ENCODE data around the gene ENDOD1. TPM values are rescaled to one million over a fixed set of nuclear protein-coding genes. Genes with fewer than 3 reads are reported as not detected.

ENDOD1 gene
- total RNA-seq, 1 donor from 2014 or later: 47.9 TPM

DNA sequence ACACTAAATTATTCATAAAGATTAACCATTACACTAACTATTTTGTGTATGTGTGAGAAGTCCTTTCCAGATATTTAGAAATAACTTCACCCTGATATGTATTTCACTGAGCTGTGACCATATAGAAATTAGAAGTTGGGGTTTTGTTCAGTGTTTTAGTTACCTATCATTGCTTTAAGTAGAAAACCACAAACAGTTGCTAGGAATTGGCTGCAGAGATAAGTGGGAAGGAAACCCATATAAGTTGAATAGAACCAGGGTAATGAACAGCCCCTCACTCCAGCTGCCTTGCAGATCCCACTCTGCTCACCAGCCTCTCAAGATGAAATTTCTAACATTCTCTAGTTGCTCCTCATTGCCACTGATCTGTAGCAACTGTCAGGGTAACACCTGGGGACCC lies 12.7 kb upstream of the ENDOD1 start:
- H3K4me3 ChIP-seq: no peak overlapping the region
- H3K27ac ChIP-seq: no peak overlapping the region
- TF ChIP-seq CTCF (IDR thresholded peaks at IDR 0.05) (no peak), POLR2AphosphoS5 (IDR thresholded peaks at IDR 0.05; ENCODE audit: insufficient read depth in 1 of 2, low read depth in 1 of 2) (no peak), POLR2A (IDR thresholded peaks at IDR 0.05) (no peak)
- no peaks in the 10 kb centered on the region for H3K36me3 ChIP-seq
- intact Hi-C loops (cut with DNase I): loop anchor here (10.0 kb wide), 1 partner anchor 688 kb away; no protein-coding TSS in a partner anchor
- H3K4me1 ChIP-seq: peaks cover 34% of the 10 kb centered on the region
- no peaks in the 10 kb centered on the region for H3K9me3 ChIP-seq
- H3K27me3 ChIP-seq: no peaks in the 10 kb centered on the region
- no peak for DNase-seq (ENCODE audit: extremely low spot score in 2 of 2)

GRCh38 chr11:95078526-95078925 lies 11.1 kb upstream of the ENDOD1 start:
- TF ChIP-seq CTCF (IDR thresholded peaks at IDR 0.05) (no peak), POLR2AphosphoS5 (IDR thresholded peaks at IDR 0.05; ENCODE audit: insufficient read depth in 1 of 2, low read depth in 1 of 2) (no peak)

DNA sequence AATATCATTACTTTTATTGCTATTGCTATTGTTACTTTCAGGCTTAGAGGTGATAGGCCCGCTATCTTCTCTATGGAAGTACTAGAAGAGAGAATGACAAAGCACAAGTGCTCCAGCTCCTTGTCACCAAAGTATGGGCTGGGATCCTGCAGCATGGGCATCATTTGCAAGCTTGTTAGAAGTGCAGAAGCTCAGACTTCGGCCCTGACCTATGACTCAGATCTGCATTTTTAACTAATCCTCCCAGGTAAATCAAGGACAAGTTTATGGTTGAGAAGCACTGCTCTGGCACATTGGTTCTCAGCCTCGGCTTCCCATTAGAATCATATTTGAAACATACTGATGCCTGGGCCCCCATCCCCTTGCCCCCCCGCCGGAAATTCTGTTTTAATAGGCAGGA lies 8.6 kb upstream of the ENDOD1 start:
- H3K4me1 ChIP-seq: peaks cover 7% of the 10 kb centered on the region
- no peak for DNase-seq (ENCODE audit: extremely low spot score in 2 of 2)
- no peaks in the 10 kb centered on the region for H3K36me3 ChIP-seq
- no peak overlapping the region for H3K4me3 ChIP-seq
- H3K9me3 ChIP-seq: no peaks in the 10 kb centered on the region
- no peaks in the 10 kb centered on the region for H3K27me3 ChIP-seq
- no peak for TF ChIP-seq POLR2A (IDR thresholded peaks at IDR 0.05)
- no peak overlapping the region for H3K27ac ChIP-seq
- intact Hi-C loops (cut with DNase I): no loop called here

More at GRCh38 chr11:95078526-95078925, 11.1 kb upstream of the ENDOD1 start:
- Histone ChIP-seq H3K4me1 (peaks cover 30% of the 10 kb centered on the region), H3K36me3 (no peaks in the 10 kb centered on the region), H3K27me3 (no peaks in the 10 kb centered on the region), H3K9me3 (no peaks in the 10 kb centered on the region), H3K27ac (no peak overlapping the region), H3K4me3 (no peak overlapping the region)
- no peak for DNase-seq (ENCODE audit: extremely low spot score in 2 of 2)
- intact Hi-C loops (cut with DNase I): loop anchor here (10.0 kb wide), 1 partner anchor 686 kb away; no protein-coding TSS in a partner anchor

DNA sequence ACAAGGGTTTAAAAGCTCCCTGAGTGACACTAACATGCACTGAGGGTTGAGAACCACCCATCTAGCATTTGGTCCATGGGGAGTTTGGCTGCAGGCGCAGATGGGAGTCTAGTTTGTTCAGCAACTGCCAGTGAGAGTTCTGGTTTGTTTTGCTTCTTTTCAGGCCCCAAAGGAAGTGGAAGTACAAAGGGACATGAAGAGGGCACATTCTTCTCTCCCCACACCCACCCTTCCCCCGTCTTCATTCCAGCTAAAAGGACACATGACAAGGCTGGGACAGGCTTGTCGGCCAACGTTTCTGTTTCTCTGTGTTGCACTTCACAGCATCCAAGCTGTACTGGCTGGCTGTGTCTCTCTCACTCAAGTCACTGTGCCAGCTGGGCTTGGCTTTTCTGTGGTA lies 8.2 kb upstream of the ENDOD1 start:
- intact Hi-C loops (cut with DNase I): no loop called here
- Histone ChIP-seq H3K4me1 (peaks cover 3% of the 10 kb centered on the region), H3K27me3 (no peaks in the 10 kb centered on the region), H3K4me3 (no peak overlapping the region), H3K27ac (no peak overlapping the region), H3K36me3 (no peaks in the 10 kb centered on the region), H3K9me3 (no peaks in the 10 kb centered on the region)
- TF ChIP-seq POLR2AphosphoS5 (IDR thresholded peaks at IDR 0.05; ENCODE audit: insufficient read depth in 1 of 2, low read depth in 1 of 2) (no peak), POLR2A (IDR thresholded peaks at IDR 0.05) (no peak), CTCF (IDR thresholded peaks at IDR 0.05) (no peak)
- no peak for DNase-seq (ENCODE audit: extremely low spot score in 2 of 2)

- intact Hi-C loops (cut with DNase I): no loop called here
- no peaks in the 10 kb centered on the region for H3K9me3 ChIP-seq
Observed at GRCh38 chr11:95082576-95083001, 7.1 kb upstream of the ENDOD1 start.

More at GRCh38 chr11:95082576-95083001, 7.1 kb upstream of the ENDOD1 start:
- TF ChIP-seq POLR2AphosphoS5 (IDR thresholded peaks at IDR 0.05; ENCODE audit: insufficient read depth in 1 of 2, low read depth in 1 of 2) (no peak), POLR2A (IDR thresholded peaks at IDR 0.05) (no peak), CTCF (IDR thresholded peaks at IDR 0.05) (no peak)
- no peaks in the 10 kb centered on the region for H3K36me3 ChIP-seq
- H3K4me1 ChIP-seq: no peaks in the 10 kb centered on the region
- no peak for DNase-seq (ENCODE audit: extremely low spot score in 2 of 2)
- H3K4me3 ChIP-seq: no peak overlapping the region
- no peak overlapping the region for H3K27ac ChIP-seq
- H3K27me3 ChIP-seq: no peaks in the 10 kb centered on the region

All from vagina (tissue), 2 donors.